C4-2B (cell line): ENCODE measurements around the gene DRC3.

ENCODE experiments used
- H3K27ac ChIP-seq: fragments of 450-650 bp; 2 replicates; pipeline ENCODE4 v1.5.1; 2017
- CTCF ChIP-seq: fragments of 450-650 bp; conservative IDR thresholded peaks from 2 replicates; pipeline ENCODE4 v1.5.1; 2017; ENCODE audit warnings: mild to moderate bottlenecking
- ZFX ChIP-seq: fragments of 450-650 bp; IDR thresholded peaks from 2 replicates; pipeline ENCODE4 v1.6.1; 2017

The DRC3 gene

GRCh38 chr17:18016426-18016825 is 43.8 kb downstream of the DRC3 start:
- TF ChIP-seq CTCF = no peak
- TF ChIP-seq ZFX = no peak
- no peak overlapping the region for H3K27ac ChIP-seq

- TF ChIP-seq ZFX (no peak), CTCF (no peak)
- no peak overlapping the region for H3K27ac ChIP-seq
Observed at GRCh38 chr17:18017958-18018357, 45.3 kb downstream of the DRC3 start.

- TF ChIP-seq CTCF = no peak
- TF ChIP-seq ZFX = no peak
- no peak overlapping the region for H3K27ac ChIP-seq
Observed at GRCh38 chr17:18018411-18018921, 45.8 kb downstream of the DRC3 start.

- no peak overlapping the region for H3K27ac ChIP-seq
- no peak for TF ChIP-seq ZFX
- TF ChIP-seq CTCF = no peak
Observed at GRCh38 chr17:18019838-18020154, 47.1 kb downstream of the DRC3 start.

GRCh38 chr17:18020971-18021370 is 48.3 kb downstream of the DRC3 start:
- TF ChIP-seq ZFX = no peak
- TF ChIP-seq CTCF = no peak
- no peak overlapping the region for H3K27ac ChIP-seq

- TF ChIP-seq ZFX (no peak), CTCF (no peak)
- no peak overlapping the region for H3K27ac ChIP-seq
Observed at GRCh38 chr17:18021372-18021771, 48.7 kb downstream of the DRC3 start.

GRCh38 chr17:18025241-18025944 is 52.7 kb downstream of the DRC3 start:
- no peak overlapping the region for H3K27ac ChIP-seq
- no peak for TF ChIP-seq CTCF
- TF ChIP-seq ZFX = no peak
